T-helper 22 cell (primary cell): ENCODE results near the gene C11orf42.
"Not testable (repeated sequence)": the region's sequence is repeated elsewhere in the genome, so short reads cannot be mapped to it uniquely, and the experiment has no call there.

Experiments
- DNase-seq: peaks from one replicate; pipeline ENCODE4 v3.0.0-alpha.2; 2020; ENCODE audit warnings: low read depth

Gene C11orf42

DNA sequence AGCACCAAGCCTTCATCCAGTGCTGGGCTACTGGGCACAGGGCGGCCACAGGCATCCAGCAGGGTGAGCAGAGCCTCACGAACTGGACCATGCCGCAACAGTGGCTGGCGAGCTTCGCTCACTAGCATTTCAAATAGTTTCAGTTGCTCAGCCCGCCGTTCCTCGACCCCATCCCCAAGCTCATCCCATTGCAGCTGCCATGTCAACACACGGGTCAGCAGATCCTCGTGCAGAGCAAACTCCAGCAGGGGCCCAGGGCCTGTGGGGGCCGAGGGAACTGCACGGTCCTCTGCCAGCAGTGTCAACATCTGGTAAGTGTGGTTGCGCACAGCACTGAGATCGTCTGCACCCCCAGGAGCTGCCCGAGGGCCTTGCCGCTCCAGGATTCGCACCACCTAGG, 18.5 kb downstream of the C11orf42 start:
- DNase-seq, result no peak

DNA sequence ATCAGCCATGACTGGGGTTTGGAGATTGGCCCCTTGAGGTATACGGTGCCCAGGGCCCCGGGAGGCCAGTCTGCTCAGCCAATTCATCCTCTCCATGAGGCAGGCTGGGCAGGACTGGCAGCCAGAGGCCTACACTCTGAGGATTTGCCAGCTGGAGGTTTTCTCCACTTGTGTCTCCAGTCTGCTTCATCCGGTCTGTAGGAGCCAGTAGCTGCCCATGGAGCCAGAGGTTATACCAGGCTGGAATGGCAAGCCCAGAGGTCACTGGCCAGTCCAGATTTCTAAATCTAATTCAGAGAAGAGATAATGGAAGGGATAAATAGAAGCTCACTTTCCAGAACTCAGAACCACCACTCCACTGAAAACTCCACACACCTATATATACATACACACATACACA, 19.1 kb downstream of the C11orf42 start:
- no peak for DNase-seq

GRCh38 chr11:6225024-6225423, 19.7 kb downstream of the C11orf42 start:
- DNase-seq, result no peak

GRCh38 chr11:6225896-6226295, 20.5 kb downstream of the C11orf42 start:
- no peak for DNase-seq

DNA sequence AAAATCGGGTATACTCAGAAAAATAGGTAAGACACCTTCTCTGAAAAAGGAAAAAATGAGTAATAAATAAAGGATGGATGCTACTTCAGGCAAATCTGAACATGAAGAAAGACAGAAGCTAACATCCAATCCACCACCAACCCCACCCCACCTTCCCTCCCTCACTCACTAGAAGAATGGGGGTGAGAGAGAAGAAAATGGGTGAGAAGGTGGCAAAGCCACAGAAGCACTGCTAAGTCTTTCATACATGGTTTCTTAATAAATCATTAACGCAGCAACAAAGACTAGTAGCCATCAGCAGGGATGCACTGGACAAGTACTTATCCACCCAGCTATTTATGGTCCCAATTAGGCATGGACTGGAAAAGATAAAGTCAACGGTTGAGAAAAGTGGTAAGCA, 23.2 kb downstream of the C11orf42 start:
- DNase-seq, result no peak

DNA sequence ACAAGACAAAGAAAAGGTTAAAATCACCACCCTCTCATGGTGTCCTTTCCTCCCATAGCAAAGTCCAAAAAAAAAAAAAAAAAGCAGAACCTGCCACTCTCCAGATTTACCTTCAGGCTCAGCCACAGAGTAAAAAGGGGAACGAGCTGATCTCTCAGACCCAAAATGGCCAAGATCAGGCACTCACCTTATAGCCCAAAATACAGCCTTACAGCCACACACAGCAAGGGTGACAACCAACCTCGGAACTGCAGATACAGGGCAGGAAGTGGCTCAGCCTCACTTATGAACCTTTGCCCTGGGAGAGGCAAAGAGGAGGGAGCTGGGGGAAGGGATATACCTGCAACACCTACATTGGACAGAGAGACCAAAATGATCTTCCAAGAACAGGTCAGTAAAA, 24.6 kb downstream of the C11orf42 start:
- DNase-seq, result no peak

- no peak for DNase-seq
Measured at GRCh38 chr11:6232899-6233298, 27.5 kb downstream of the C11orf42 start.

DNA sequence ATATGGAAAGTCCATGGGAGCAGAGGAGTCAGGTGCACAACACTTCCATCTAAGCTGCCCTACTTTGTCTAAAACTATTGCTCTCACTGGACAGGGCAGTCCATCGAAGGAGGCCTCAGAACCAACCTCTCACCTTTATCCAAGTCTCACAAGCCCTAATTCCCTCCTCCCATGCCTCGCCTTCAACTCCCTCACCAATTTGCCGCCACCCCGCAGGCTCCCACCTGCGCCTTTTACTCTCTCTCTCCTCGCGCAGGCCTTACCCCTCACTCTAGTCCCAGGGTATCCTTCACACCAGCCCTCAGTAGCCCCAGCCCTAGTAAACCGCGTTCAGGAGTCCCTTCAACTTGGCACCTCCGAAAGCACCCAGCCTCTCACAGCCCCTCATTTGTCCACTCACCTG, 28.6 kb downstream of the C11orf42 start:
- DNase-seq, result no peak

DNA sequence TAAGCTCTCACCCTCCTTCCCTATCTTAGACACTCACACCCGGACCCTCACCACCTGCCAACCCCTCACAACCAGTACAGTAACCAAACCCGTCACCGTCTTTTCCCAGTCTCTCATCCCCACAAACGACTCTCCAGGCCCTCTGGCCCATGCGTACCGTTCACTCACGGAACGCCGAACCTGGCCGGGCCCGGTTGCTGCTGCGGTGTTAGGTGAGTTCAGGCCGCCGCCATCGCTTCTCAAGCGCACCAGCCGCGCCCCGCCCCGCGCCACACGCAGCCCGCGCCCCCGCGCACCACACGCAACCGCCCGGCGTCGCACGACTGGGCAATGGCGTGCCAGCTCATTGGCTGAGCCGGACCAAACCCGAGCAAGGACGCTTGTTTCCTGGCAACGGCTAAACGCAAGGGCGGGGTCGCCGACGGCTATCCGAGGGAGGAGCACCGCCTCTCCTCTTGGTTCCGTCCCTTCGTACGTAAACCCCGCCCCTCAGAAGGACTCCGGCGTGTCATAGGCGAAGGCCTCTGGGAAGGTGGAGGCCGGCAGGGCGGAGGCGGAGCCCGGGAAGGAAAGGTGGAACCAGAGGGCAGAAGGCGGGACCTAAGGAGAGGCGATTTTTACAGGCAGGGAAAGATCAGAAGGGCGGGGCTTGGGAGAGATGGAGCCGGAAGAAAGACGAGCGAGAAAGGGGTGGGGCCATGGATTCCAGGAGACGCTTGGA, 29.2 kb downstream of the C11orf42 start, which contains the start of gene FHIP1B:
Gene FHIP1B, minus strand, starts transcription at position 250 of the 721 bp plus-strand sequence. CDS start 10,120 bp downstream, outside the sequence.
- peak; percentile 100 for DNase-seq

- DNase-seq, result no peak
Measured at GRCh38 chr11:6237266-6237665, 31.9 kb downstream of the C11orf42 start.

DNA sequence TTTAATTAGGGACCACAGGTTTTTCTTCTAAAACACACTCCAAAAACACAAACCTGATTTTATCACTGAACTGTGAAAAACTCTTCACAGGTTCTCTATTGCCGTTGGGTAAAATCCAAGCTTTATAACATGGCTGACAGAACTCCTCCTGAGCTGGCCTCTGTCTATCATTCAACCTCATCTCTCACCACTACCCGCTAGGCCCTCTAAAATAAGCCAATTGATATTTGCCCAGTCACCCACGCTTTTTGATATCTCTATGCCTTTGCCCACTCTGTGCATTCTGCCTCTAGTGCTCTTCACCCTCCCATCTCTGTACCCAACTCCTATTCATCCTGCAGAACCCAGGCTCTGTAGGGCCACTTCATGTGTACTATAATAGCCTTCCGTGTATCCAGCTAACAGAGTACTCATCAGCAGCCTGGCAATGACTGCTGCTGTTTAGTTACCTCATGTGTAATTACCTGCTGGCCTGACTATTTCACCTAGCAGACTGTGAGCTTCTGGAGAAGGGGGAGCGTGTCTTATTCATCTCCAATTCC, 32.5 kb downstream of the C11orf42 start:
- no peak for DNase-seq

DNA sequence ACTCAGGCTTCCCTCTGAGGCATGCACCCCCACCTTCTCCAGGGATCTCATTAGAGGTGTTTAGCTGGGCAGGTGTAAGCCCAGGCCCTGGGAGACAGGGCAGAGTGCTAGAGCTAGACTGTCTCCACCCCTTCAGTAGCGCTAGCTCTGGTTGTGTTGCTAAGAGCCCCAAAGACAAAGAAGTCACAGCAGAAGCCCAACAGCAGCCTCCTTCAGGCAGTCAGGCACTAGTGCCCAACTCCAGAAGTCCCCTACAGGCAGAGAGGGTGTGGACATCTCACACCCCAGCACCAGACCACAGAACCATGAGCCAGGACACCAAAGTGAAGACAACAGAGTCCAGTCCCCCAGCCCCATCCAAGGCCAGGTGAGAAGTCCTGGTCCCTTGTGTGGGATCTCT, 33.5 kb downstream of the C11orf42 start, which contains the start of gene CNGA4:
Gene CNGA4, plus strand, starts transcription at position 188 of the 400 bp plus-strand sequence. Its CDS starts 118 bp downstream, at position 306.
- DNase-seq, result no peak

- no peak for DNase-seq
Measured at GRCh38 chr11:6240139-6240538, 34.8 kb downstream of the C11orf42 start.

GRCh38 chr11:6240781-6241180, 35.4 kb downstream of the C11orf42 start:
- DNase-seq, result no peak

DNA sequence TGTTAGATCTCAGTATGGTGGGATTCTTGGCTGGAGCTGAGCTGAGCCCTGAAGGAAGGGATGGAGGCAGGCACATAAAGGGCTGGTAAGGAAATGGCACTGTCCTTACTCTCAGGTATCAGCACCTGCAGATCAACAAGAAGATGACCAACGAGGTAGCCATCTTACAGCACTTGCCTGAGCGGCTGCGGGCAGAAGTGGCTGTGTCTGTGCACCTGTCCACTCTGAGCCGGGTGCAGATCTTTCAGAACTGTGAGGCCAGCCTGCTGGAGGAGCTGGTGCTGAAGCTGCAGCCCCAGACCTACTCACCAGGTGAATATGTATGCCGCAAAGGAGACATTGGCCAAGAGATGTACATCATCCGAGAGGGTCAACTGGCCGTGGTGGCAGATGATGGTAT, 36.0 kb downstream of the C11orf42 start:
- no peak for DNase-seq

DNA sequence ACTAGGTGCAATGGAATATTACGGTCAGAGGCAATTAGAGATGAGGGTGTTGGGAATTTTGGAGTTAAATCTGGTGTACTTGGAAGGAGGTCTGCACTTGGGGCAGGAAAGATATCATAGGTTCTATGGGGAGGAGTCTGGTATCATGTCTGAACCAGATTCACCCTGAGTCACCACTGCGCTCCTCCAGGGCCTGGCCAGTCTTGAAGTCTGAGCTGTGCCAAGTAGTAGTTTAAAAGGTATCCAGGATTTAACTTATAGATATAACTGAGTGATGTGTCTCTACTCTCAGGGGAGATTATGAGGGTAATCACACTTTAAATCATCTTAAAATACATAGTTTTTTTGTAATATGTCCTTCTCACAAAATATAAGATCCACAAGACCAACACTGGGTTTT, 40.2 kb downstream of the C11orf42 start:
- no peak for DNase-seq

DNA sequence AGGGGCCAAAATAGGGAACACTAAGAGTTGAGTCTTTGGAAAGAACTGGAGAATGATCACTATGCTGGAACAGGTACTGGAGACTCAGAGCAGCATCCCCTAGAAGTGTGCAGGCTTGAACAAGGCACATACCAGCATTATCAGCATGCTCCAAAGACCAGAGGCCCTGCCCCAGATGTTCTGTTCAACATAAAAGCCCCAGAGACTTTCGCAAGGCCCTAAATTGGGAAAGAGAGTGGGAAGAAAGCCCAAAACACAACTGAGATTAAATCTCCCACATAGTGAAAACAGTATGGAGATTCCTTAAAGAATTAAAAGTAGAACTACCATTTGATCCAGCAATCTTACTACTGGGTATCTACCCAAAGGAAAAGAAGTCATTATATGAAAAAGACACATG, 42.9 kb downstream of the C11orf42 start:
- DNase-seq, result no peak

GRCh38 chr11:6248897-6249296, 43.5 kb downstream of the C11orf42 start:
- not testable (repeated sequence) for DNase-seq

- no peak for DNase-seq
Measured at GRCh38 chr11:6249770-6250555, 44.6 kb downstream of the C11orf42 start.

DNA sequence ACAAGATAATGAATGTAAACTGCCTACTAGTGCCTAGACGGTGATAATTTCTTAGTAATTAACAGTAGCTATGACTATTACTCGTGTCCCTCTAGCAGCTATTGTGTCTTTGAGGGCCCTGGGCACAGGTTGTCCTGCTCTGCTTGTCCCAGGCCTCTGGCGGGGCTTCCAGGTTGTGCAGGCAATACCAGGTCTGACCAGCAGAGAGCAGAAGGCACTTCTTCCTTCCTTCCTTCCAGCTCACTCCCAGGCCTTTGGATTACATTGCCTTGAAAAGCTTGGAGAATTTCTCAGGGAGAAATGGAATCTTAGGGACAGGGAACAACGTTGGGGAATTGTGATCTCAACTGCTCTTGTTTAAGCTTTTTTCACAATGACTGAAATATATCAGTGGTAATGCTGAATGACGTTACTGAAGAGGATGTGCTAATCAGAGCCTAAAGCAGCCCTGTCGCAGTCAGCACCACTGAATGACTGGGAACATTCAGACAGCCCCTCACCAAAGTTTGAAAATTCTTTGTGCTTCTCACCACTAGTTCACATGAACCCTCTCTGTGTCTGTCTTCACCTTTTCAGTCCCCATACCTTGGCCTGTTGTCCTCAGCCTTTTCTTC, 45.9 kb downstream of the C11orf42 start:
- DNase-seq, result no peak

DNA sequence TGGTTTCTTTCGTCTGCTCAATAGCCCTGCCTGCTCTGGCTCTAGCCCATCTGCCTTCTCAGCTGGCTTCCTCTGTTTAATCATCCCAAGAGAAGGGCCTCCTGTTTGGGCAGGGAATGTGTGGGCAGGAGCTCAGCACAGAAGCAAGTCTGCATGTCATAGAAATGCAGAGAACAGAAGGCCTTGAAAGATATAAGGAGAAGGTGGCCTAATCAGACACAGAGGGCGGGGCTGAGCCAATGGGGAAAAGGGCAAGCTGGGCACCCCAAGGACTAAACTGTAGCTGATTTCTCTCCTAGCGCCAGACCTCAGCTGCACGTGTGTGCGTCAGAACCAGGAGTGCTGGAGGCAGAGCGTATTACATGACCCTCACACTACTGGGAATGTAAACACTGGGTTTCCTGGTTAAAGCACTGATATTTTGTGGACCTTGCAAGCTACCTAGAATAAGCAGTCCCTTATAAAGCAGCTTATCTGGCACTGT, 46.7 kb downstream of the C11orf42 start:
- no peak for DNase-seq

DNA sequence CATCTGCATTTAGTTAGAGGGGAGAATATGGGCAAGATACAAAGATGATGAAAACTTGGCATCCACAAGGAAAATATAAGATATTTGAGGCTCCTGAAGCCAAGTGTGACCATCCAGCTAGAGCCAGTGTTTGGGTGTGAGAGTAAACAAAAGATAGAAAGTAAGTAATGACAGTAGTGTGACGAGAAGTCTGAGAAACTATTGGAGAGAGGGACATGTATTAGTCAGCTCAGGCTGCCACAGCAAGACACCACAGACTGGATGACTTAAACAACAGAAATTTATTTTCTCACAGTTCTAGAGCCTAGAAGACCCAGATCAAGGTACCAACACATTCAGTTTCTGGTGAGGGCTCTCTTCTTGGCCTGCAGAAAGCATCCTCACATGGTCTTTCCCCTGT, 47.8 kb downstream of the C11orf42 start:
- no peak for DNase-seq
